DOHH2 (cell line): Measurements from ENCODE around the gene HNRNPR.

Source experiments
- EZH2phosphoT487 ChIP-seq: fragments of 200-600 bp; sonication (generic); IDR thresholded peaks from 2 replicates; pipeline ENCODE4 v1.6.1; 2017; ENCODE audit warnings: borderline replicate concordance, mild to moderate bottlenecking, antibody characterized with exemption, low read length, moderate library complexity, mixed read lengths
- TF ChIP-seq, protein P1 (sequence below): fragments of 200-600 bp; sonication (generic); IDR thresholded peaks from one replicate; pipeline ENCODE4 v1.5.1; 2014; ENCODE audit warnings: antibody characterized with exemption, mild to moderate bottlenecking, low read depth, low read length; ENCODE audit not compliant: poor library complexity, severe bottlenecking

GRCh38 chr1:23341931-23342692 is 2.0 kb downstream of the HNRNPR start:
- TF ChIP-seq, protein P1, sequence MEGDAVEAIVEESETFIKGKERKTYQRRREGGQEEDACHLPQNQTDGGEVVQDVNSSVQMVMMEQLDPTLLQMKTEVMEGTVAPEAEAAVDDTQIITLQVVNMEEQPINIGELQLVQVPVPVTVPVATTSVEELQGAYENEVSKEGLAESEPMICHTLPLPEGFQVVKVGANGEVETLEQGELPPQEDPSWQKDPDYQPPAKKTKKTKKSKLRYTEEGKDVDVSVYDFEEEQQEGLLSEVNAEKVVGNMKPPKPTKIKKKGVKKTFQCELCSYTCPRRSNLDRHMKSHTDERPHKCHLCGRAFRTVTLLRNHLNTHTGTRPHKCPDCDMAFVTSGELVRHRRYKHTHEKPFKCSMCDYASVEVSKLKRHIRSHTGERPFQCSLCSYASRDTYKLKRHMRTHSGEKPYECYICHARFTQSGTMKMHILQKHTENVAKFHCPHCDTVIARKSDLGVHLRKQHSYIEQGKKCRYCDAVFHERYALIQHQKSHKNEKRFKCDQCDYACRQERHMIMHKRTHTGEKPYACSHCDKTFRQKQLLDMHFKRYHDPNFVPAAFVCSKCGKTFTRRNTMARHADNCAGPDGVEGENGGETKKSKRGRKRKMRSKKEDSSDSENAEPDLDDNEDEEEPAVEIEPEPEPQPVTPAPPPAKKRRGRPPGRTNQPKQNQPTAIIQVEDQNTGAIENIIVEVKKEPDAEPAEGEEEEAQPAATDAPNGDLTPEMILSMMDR, result no peak
- TF ChIP-seq EZH2phosphoT487, result no peak
